GM12872 (cell line): ENCODE results near the gene LRPPRC.

Source experiments
- TF ChIP-seq, protein P1 (sequence below): IDR thresholded peaks from 3 replicates; pipeline ENCODE4 v1.5.1; 2011; ENCODE audit warnings: low read depth, mild to moderate bottlenecking, low read length, moderate library complexity; ENCODE audit not compliant: insufficient read depth

LRPPRC gene

GRCh38 chr2:43993437-43993836, 2.4 kb downstream of the LRPPRC start:
- TF ChIP-seq, protein P1, sequence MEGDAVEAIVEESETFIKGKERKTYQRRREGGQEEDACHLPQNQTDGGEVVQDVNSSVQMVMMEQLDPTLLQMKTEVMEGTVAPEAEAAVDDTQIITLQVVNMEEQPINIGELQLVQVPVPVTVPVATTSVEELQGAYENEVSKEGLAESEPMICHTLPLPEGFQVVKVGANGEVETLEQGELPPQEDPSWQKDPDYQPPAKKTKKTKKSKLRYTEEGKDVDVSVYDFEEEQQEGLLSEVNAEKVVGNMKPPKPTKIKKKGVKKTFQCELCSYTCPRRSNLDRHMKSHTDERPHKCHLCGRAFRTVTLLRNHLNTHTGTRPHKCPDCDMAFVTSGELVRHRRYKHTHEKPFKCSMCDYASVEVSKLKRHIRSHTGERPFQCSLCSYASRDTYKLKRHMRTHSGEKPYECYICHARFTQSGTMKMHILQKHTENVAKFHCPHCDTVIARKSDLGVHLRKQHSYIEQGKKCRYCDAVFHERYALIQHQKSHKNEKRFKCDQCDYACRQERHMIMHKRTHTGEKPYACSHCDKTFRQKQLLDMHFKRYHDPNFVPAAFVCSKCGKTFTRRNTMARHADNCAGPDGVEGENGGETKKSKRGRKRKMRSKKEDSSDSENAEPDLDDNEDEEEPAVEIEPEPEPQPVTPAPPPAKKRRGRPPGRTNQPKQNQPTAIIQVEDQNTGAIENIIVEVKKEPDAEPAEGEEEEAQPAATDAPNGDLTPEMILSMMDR: no peak

- TF ChIP-seq, protein P1: no peak
Measured at GRCh38 chr2:43989545-43989944, 6.2 kb downstream of the LRPPRC start.

DNA sequence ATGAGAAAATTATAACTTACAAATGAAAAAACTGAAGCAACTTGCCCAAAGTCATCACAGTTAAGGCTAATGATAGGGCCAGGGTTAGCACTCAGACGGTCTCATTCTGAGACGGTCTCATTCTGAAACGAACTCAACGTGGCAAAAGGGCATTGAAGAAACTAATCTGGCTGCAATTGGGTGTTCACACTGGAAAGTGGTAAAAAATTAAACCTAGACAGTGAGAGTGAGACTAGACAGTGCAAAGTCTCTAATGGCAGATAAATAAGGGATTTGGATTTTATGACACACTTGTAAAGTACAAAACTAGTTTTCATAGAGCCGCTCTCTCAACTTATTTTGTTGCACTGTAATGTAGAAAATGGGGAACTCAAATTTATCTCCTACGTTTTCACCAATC, 9.2 kb downstream of the LRPPRC start:
- TF ChIP-seq, protein P1: no peak

DNA sequence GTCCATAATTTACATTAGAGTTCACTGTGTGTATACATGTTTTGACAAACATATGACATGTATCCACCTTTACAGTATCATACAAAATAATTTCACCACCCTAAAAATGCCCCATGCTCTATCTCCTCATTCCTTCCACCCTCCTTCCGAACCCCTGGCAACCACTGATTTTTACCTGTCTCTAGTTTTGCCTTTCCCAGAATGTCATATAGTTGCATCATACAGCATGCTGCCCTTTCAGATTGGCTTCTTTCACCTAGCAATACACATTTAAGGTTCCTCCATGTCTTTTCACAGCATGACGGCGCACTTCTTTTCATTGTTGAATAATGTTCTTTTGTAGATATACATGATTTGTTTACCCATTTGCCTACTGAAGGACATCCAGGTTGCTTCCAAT, 10.4 kb downstream of the LRPPRC start:
- TF ChIP-seq, protein P1: no peak

GRCh38 chr2:43984533-43984932, 11.3 kb downstream of the LRPPRC start:
- TF ChIP-seq, protein P1: no peak

GRCh38 chr2:43980902-43981301, 14.9 kb downstream of the LRPPRC start:
- TF ChIP-seq, protein P1: no peak

DNA sequence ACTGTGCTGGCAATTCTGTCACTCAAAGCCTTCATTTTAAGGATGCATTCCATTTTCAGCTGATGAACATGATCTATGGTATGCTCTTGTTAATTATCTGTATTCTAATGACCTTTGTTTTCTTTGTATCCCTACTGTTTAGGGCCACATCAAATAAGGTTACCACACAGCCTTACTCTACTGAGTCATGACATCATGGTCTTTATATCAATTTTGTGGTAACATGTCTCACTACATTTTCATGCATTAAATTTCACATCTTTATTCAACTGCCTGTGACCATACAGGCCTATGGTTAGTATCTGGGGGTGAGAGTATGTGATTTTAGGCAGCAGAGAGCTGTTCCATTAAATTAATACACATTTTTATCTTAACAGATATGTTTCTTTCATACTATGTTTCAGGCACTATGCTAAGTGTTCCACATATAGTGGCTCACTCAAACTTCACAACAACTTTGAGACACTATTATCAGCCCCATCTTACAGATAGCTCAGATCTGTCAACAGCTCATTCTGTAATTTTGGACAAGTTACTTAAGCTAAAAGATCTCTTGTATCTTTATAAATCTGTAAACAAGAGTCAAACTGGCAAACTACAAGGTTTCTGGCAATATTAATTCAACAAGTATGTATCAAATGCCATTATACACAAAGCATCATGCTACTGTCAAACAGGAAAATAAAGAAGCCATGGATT, 18.0 kb downstream of the LRPPRC start:
- TF ChIP-seq, protein P1: no peak
